AG09309 (cell line): ENCODE data around the gene VSIG2.

ENCODE experiments used
- DNase-seq: peaks from one replicate; pipeline ENCODE4 v3.0.0-alpha.2; 2010; ENCODE audit warnings: low read depth
- H3K4me3 ChIP-seq: 2 replicates; pipeline ENCODE4 v1.5.1; 2011; ENCODE audit warnings: mild to moderate bottlenecking, low read depth, low read length, moderate library complexity; ENCODE audit not compliant: control insufficient read depth
- TF ChIP-seq, protein P1 (sequence below): IDR thresholded peaks from 2 replicates; pipeline ENCODE4 v1.5.1; 2011; ENCODE audit warnings: mild to moderate bottlenecking, low read depth, low read length, inconsistent platforms; ENCODE audit not compliant: insufficient read depth, control insufficient read depth; ENCODE audit errors: missing control alignments

VSIG2 gene

GRCh38 chr11:124732230-124732629, 19.8 kb downstream of the VSIG2 start:
- TF ChIP-seq, protein P1, sequence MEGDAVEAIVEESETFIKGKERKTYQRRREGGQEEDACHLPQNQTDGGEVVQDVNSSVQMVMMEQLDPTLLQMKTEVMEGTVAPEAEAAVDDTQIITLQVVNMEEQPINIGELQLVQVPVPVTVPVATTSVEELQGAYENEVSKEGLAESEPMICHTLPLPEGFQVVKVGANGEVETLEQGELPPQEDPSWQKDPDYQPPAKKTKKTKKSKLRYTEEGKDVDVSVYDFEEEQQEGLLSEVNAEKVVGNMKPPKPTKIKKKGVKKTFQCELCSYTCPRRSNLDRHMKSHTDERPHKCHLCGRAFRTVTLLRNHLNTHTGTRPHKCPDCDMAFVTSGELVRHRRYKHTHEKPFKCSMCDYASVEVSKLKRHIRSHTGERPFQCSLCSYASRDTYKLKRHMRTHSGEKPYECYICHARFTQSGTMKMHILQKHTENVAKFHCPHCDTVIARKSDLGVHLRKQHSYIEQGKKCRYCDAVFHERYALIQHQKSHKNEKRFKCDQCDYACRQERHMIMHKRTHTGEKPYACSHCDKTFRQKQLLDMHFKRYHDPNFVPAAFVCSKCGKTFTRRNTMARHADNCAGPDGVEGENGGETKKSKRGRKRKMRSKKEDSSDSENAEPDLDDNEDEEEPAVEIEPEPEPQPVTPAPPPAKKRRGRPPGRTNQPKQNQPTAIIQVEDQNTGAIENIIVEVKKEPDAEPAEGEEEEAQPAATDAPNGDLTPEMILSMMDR = no peak
- H3K4me3 ChIP-seq = no peak overlapping the region
- no peak for DNase-seq

DNA sequence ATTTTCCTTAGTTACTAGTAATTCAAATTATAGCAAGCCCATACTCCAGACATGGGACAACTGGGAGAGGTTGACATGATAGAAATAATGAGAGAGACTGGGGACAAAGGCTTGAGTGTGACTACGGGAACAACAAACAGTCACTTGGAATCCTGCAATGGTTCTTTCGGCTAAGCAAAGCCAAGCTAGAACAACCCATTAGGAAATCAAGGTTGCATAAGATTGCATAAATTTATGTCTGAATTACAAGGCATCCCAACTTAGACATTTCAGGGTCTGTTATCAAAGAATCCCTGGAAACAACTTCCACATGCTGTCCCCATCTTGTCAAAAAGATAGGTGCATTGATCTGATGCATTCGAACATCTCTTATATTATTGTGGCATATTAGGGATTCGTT, 22.5 kb downstream of the VSIG2 start:
- TF ChIP-seq, protein P1 = no peak
- H3K4me3 ChIP-seq = no peak overlapping the region

DNA sequence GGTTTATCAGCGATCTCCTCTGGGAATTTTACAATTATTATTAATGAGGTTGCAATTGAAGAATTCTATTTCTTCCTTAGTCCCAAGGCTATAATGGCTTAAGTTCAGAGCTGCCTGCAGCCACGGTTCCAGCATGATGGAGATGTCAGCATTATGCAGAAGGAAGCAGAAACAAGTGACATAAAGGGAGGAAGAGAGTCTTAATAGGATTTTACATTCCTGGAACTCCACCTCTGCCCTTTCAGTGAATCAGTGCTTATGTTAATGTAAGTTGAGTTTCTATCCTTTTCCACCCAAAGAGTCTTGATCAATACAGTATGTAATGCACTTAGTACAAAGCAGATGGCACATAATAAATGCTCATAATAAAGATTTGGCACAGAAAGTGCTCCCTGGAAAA, 23.9 kb downstream of the VSIG2 start:
- TF ChIP-seq, protein P1 = no peak
- no peak for DNase-seq
- H3K4me3 ChIP-seq = no peak overlapping the region

More for the DNA sequence above, 22.5 kb downstream of the VSIG2 start:
- no peak for DNase-seq

DNA sequence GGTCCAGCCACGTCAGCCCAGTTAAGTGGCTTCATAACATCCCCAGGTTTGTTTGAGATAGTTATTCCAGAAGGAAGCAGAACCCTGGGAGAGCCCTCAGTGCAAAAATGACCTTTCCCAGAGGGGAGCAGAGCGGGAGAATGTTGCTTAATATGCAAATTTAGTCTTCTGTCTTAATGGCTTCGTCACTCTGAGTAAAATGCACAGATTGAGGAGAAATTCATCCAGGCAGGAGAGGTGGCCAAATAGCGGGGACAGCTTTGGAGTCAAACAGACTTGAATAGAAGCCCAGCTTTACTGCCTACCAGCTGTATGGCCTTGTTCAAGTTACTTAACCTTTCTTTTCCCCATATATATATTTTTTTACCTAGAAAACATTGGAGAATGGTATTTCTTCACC, 24.6 kb downstream of the VSIG2 start:
- DNase-seq = no peak
- H3K4me3 ChIP-seq = no peak overlapping the region
- TF ChIP-seq, protein P1 = no peak

- TF ChIP-seq, protein P1 = no peak
- H3K4me3 ChIP-seq = no peak overlapping the region
- no peak for DNase-seq
Observed at GRCh38 chr11:124725719-124726105, 26.3 kb downstream of the VSIG2 start.

GRCh38 chr11:124724979-124725718, 26.9 kb downstream of the VSIG2 start:
- no peak for DNase-seq
- no peak overlapping the region for H3K4me3 ChIP-seq
- TF ChIP-seq, protein P1 = no peak
